GM19043 (cell line): ENCODE measurements around the gene KLK10.

Experiments used
- ATAC-seq: cut with Tn5 transposase; IDR thresholded peaks from one replicate; pipeline ENCODE4 v1.9.1; 2021; ENCODE audit warnings: low read depth; ENCODE audit not compliant: unreplicated experiment

KLK10 gene

GRCh38 chr19:51019544-51019925, at the start of gene KLK10:
Gene KLK10, minus strand, starts transcription at chr19:51019709. Its CDS starts 579 bp downstream, at chr19:51019130.
- no peak for ATAC-seq

- ATAC-seq, result no peak
These were observed 47.1 kb upstream of the KLK10 start for GRCh38 chr19:51066393-51067186.

GRCh38 chr19:51065221-51065960, 45.9 kb upstream of the KLK10 start:
- no peak for ATAC-seq

GRCh38 chr19:51064534-51065220, 45.2 kb upstream of the KLK10 start, which contains the start of gene KLK13:
Gene KLK13, minus strand, starts transcription at chr19:51065092. Its CDS starts 25 bp downstream, at chr19:51065067.
- ATAC-seq, result no peak

GRCh38 chr19:51063664-51064063, 44.2 kb upstream of the KLK10 start:
- ATAC-seq, result no peak

GRCh38 chr19:51060973-51061372, 41.5 kb upstream of the KLK10 start:
- ATAC-seq, result no peak

GRCh38 chr19:51060336-51060735, 40.8 kb upstream of the KLK10 start:
- no peak for ATAC-seq

- ATAC-seq, result no peak
These were observed 40.2 kb upstream of the KLK10 start for GRCh38 chr19:51059715-51060114.

- no peak for ATAC-seq
These were observed 36.4 kb upstream of the KLK10 start for GRCh38 chr19:51055866-51056265.

GRCh38 chr19:51047031-51047335, 27.5 kb upstream of the KLK10 start:
- ATAC-seq, result no peak

- ATAC-seq, result no peak
These were observed 24.8 kb upstream of the KLK10 start for GRCh38 chr19:51044327-51044726.

GRCh38 chr19:51043497-51043896, 24.0 kb upstream of the KLK10 start:
- ATAC-seq, result no peak

GRCh38 chr19:51040151-51040550, 20.6 kb upstream of the KLK10 start:
- ATAC-seq, result no peak

- no peak for ATAC-seq
These were observed 17.0 kb upstream of the KLK10 start for GRCh38 chr19:51036519-51036918.

GRCh38 chr19:51034704-51035103, 15.2 kb upstream of the KLK10 start, which contains the start of gene KLK12:
Gene KLK12, minus strand, starts transcription at chr19:51035002. Its CDS starts 381 bp downstream, at chr19:51034621.
- ATAC-seq, result no peak

GRCh38 chr19:51031880-51032225, 12.3 kb upstream of the KLK10 start:
- ATAC-seq, result no peak

- no peak for ATAC-seq
These were observed 11.8 kb upstream of the KLK10 start for GRCh38 chr19:51031220-51031879.

- ATAC-seq, result no peak
These were observed 11.1 kb upstream of the KLK10 start for GRCh38 chr19:51030631-51031030.

- ATAC-seq, result no peak
These were observed 10.2 kb upstream of the KLK10 start for GRCh38 chr19:51029718-51030117.

GRCh38 chr19:51027873-51028272, 8.4 kb upstream of the KLK10 start:
- no peak for ATAC-seq
